ENCODE data around the gene FBLN1.

DNA sequence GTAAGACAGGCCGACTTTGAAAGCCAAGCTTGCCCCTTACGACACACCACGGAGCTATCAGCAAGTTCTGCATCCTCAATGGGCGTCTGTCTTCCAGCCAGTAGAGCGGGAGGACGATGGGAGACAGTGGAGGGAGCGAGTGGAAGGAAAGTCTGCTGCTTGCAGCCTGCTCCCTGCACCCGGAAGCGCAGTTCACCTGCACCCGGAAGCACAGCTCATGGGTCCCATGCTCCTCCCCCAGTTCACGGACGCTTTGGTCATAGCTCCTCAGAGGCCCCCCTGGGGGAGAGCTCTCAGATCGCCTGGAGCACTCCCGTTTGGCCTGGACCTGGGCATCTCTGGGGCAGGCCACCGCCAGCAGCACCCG, 51.3 kb downstream of the FBLN1 start:
- no peak for TF ChIP-seq EZH2 (IDR thresholded peaks at IDR 0.05; ENCODE audit: insufficient read depth, poor library complexity, severe bottlenecking)
- no peak for TF ChIP-seq EZH2phosphoT487 (IDR thresholded peaks at IDR 0.05; ENCODE audit: insufficient read depth, low read depth)

Data from GM23248 (cell line).